MG63 (cell line): ENCODE data around the gene MICAL3. TPM values are rescaled to one million over a fixed set of nuclear protein-coding genes. Genes with fewer than 3 reads are reported as not detected.
"Not testable (repeated sequence)": the region's sequence is repeated elsewhere in the genome, so short reads cannot be mapped to it uniquely, and the experiment has no call there.

Experiments used
- DNase-seq: peaks from one replicate; pipeline ENCODE4 v3.0.0-alpha.2; 2020
- H3K27me3 ChIP-seq: fragments of 250-450 bp; sonication (Bioruptor Pico); 2 replicates; pipeline ENCODE4 v1.5.1; 2020; ENCODE audit warnings: mild to moderate bottlenecking, moderate library complexity
- H3K36me3 ChIP-seq: fragments of 250-450 bp; sonication (Bioruptor Pico); 2 replicates; pipeline ENCODE4 v1.5.1; 2020; ENCODE audit warnings: mild to moderate bottlenecking, moderate library complexity
- H3K4me3 ChIP-seq: fragments of 250-450 bp; sonication (Bioruptor Pico); 2 replicates; pipeline ENCODE4 v1.5.1; 2020; ENCODE audit warnings: mild to moderate bottlenecking, moderate library complexity
- H3K9me3 ChIP-seq: fragments of 250-450 bp; sonication (Bioruptor Pico); 2 replicates; pipeline ENCODE4 v1.5.1; 2020; ENCODE audit warnings: mild to moderate bottlenecking, moderate library complexity
- total RNA-seq: library from RNA; depleted of rRNA; stranded (reverse); fragments of >200 nt; shearing (Covaris generic); gene quantifications from 2 replicates; pipeline ENCODE4 v1.2.3, GENCODE V29; 2014; ENCODE audit warnings: low replicate concordance

The MICAL3 gene
- total RNA-seq, 1 experiment from 2014 or later = 13.4 TPM

- peaks cover 78% of the 10 kb centered on the region for H3K36me3 ChIP-seq
These were observed 135.9 kb downstream of the MICAL3 start for GRCh38 chr22:17888439-17888838.

GRCh38 chr22:17884893-17885292 is 139.5 kb downstream of the MICAL3 start:
- Histone ChIP-seq H3K4me3 (no peak overlapping the region), H3K27me3 (no peaks in the 10 kb centered on the region), H3K9me3 (no peaks in the 10 kb centered on the region), H3K36me3 (peaks cover 69% of the 10 kb centered on the region)
- no peak for DNase-seq

More at GRCh38 chr22:17888439-17888838, 135.9 kb downstream of the MICAL3 start:
- DNase-seq = no peak
- no peaks in the 10 kb centered on the region for H3K27me3 ChIP-seq
- no peaks in the 10 kb centered on the region for H3K9me3 ChIP-seq
- no peak overlapping the region for H3K4me3 ChIP-seq

GRCh38 chr22:17884084-17884483 is 140.3 kb downstream of the MICAL3 start:
- H3K4me3 ChIP-seq = no peak overlapping the region
- no peaks in the 10 kb centered on the region for H3K27me3 ChIP-seq
- no peaks in the 10 kb centered on the region for H3K9me3 ChIP-seq
- DNase-seq = no peak
- H3K36me3 ChIP-seq = peaks cover 73% of the 10 kb centered on the region

GRCh38 chr22:17883356-17883755 is 141.0 kb downstream of the MICAL3 start:
- DNase-seq = no peak
- peaks cover 71% of the 10 kb centered on the region for H3K36me3 ChIP-seq

GRCh38 chr22:17882727-17883126 is 141.6 kb downstream of the MICAL3 start:
- Histone ChIP-seq H3K9me3 (no peaks in the 10 kb centered on the region), H3K4me3 (no peak overlapping the region), H3K36me3 (peaks cover 68% of the 10 kb centered on the region), H3K27me3 (no peaks in the 10 kb centered on the region)
- DNase-seq = no peak

More at GRCh38 chr22:17883356-17883755, 141.0 kb downstream of the MICAL3 start:
- Histone ChIP-seq H3K27me3 (no peaks in the 10 kb centered on the region), H3K9me3 (no peaks in the 10 kb centered on the region), H3K4me3 (no peak overlapping the region)

- peak; percentile 62 for DNase-seq
- Histone ChIP-seq H3K36me3 (peaks cover 63% of the 10 kb centered on the region), H3K27me3 (no peaks in the 10 kb centered on the region), H3K4me3 (no peak overlapping the region), H3K9me3 (no peaks in the 10 kb centered on the region)
These were observed 142.2 kb downstream of the MICAL3 start for GRCh38 chr22:17882162-17882561.

- DNase-seq = no peak
- Histone ChIP-seq H3K4me3 (no peak overlapping the region), H3K9me3 (no peaks in the 10 kb centered on the region), H3K27me3 (no peaks in the 10 kb centered on the region), H3K36me3 (peaks cover 59% of the 10 kb centered on the region)
These were observed 143.0 kb downstream of the MICAL3 start for GRCh38 chr22:17881366-17881765.

- DNase-seq = no peak
- Histone ChIP-seq H3K36me3 (peaks cover 50% of the 10 kb centered on the region), H3K27me3 (no peaks in the 10 kb centered on the region), H3K9me3 (no peaks in the 10 kb centered on the region), H3K4me3 (no peak overlapping the region)
These were observed 143.9 kb downstream of the MICAL3 start for GRCh38 chr22:17880468-17880867.

GRCh38 chr22:17880020-17880419 is 144.3 kb downstream of the MICAL3 start:
- H3K4me3 ChIP-seq = no peak overlapping the region
- H3K36me3 ChIP-seq = peaks cover 48% of the 10 kb centered on the region
- no peaks in the 10 kb centered on the region for H3K9me3 ChIP-seq
- H3K27me3 ChIP-seq = no peaks in the 10 kb centered on the region
- no peak for DNase-seq

- peaks cover 46% of the 10 kb centered on the region for H3K36me3 ChIP-seq
- no peak overlapping the region for H3K4me3 ChIP-seq
- H3K27me3 ChIP-seq = no peaks in the 10 kb centered on the region
- no peak for DNase-seq
- H3K9me3 ChIP-seq = no peaks in the 10 kb centered on the region
These were observed 145.4 kb downstream of the MICAL3 start for GRCh38 chr22:17878941-17879340.

GRCh38 chr22:17878186-17878694 is 146.1 kb downstream of the MICAL3 start:
- Histone ChIP-seq H3K4me3 (no peak overlapping the region), H3K9me3 (no peaks in the 10 kb centered on the region), H3K36me3 (peaks cover 46% of the 10 kb centered on the region), H3K27me3 (no peaks in the 10 kb centered on the region)
- DNase-seq = no peak

GRCh38 chr22:17876878-17877855 is 147.2 kb downstream of the MICAL3 start:
- DNase-seq, H3K27me3 ChIP-seq, H3K9me3 ChIP-seq, H3K4me3 ChIP-seq: not testable (repeated sequence)
- H3K36me3 ChIP-seq = peaks cover 53% of the 10 kb centered on the region

- no peak overlapping the region for H3K4me3 ChIP-seq
- H3K27me3 ChIP-seq = no peaks in the 10 kb centered on the region
- DNase-seq = no peak
- H3K36me3 ChIP-seq = peaks cover 56% of the 10 kb centered on the region
- H3K9me3 ChIP-seq = no peaks in the 10 kb centered on the region
These were observed 148.0 kb downstream of the MICAL3 start for GRCh38 chr22:17876306-17876831.

GRCh38 chr22:17875631-17876030 is 148.7 kb downstream of the MICAL3 start:
- Histone ChIP-seq H3K9me3 (no peaks in the 10 kb centered on the region), H3K36me3 (peaks cover 56% of the 10 kb centered on the region)
- DNase-seq = no peak

GRCh38 chr22:17875156-17875555 is 149.2 kb downstream of the MICAL3 start:
- Histone ChIP-seq H3K9me3 (no peaks in the 10 kb centered on the region), H3K36me3 (peaks cover 58% of the 10 kb centered on the region), H3K4me3 (no peak overlapping the region), H3K27me3 (no peaks in the 10 kb centered on the region)
- DNase-seq = no peak

More at GRCh38 chr22:17875631-17876030, 148.7 kb downstream of the MICAL3 start:
- Histone ChIP-seq H3K27me3 (no peaks in the 10 kb centered on the region), H3K4me3 (no peak overlapping the region)

GRCh38 chr22:17874231-17874905 is 150.0 kb downstream of the MICAL3 start:
- H3K36me3 ChIP-seq = peaks cover 55% of the 10 kb centered on the region
- no peaks in the 10 kb centered on the region for H3K27me3 ChIP-seq
- DNase-seq = no peak

GRCh38 chr22:17873804-17874203 is 150.6 kb downstream of the MICAL3 start:
- H3K4me3 ChIP-seq = no peak overlapping the region
- H3K27me3 ChIP-seq = no peaks in the 10 kb centered on the region
- H3K36me3 ChIP-seq = peaks cover 58% of the 10 kb centered on the region
- no peaks in the 10 kb centered on the region for H3K9me3 ChIP-seq
- no peak for DNase-seq

More at GRCh38 chr22:17874231-17874905, 150.0 kb downstream of the MICAL3 start:
- Histone ChIP-seq H3K4me3 (no peak overlapping the region), H3K9me3 (no peaks in the 10 kb centered on the region)
